ENCODE results near the gene PHLDA1. TPM values are rescaled to one million over a fixed set of nuclear protein-coding genes. Genes with fewer than 3 reads are reported as not detected.

PHLDA1 gene
- total RNA-seq, 4 donors from 2014 or later, result 14.5 to 56.1 (median 28.5) TPM

- TF ChIP-seq CTCF (IDR thresholded peaks at IDR 0.05), result no peak
- ATAC-seq (ENCODE audit: low FRiP score), result no peak
- no peak for DNase-seq (ENCODE audit: low spot score)
Observed at GRCh38 chr12:76018672-76019071, 12.9 kb downstream of the PHLDA1 start.

- DNase-seq (ENCODE audit: low spot score) (no peak), ATAC-seq (ENCODE audit: low FRiP score) (no peak)
- TF ChIP-seq CTCF (IDR thresholded peaks at IDR 0.05), result no peak
Observed at GRCh38 chr12:76018111-76018510, 13.5 kb downstream of the PHLDA1 start.

- DNase-seq (ENCODE audit: low spot score), result no peak
- ATAC-seq (ENCODE audit: low FRiP score), result no peak
- no peak for TF ChIP-seq CTCF (IDR thresholded peaks at IDR 0.05)
Observed at GRCh38 chr12:76014007-76014406, 17.6 kb downstream of the PHLDA1 start.

GRCh38 chr12:76013603-76014002 is 18.0 kb downstream of the PHLDA1 start:
- no peak for DNase-seq (ENCODE audit: low spot score)
- ATAC-seq (ENCODE audit: low FRiP score), result no peak
- TF ChIP-seq CTCF (IDR thresholded peaks at IDR 0.05), result no peak

- ATAC-seq (ENCODE audit: low FRiP score), result no peak
Observed at GRCh38 chr12:76012644-76013043, 18.9 kb downstream of the PHLDA1 start.

GRCh38 chr12:76010732-76011458 is 20.7 kb downstream of the PHLDA1 start:
- TF ChIP-seq CTCF (IDR thresholded peaks at IDR 0.05), result no peak
- ATAC-seq (ENCODE audit: low FRiP score) (no peak), DNase-seq (ENCODE audit: low spot score) (no peak)

More at GRCh38 chr12:76012644-76013043, 18.9 kb downstream of the PHLDA1 start:
- DNase-seq (ENCODE audit: low spot score), result no peak
- TF ChIP-seq CTCF (IDR thresholded peaks at IDR 0.05), result no peak

- ATAC-seq (ENCODE audit: low FRiP score) (no peak), DNase-seq (ENCODE audit: low spot score) (no peak)
- no peak for TF ChIP-seq CTCF (IDR thresholded peaks at IDR 0.05)
Observed at GRCh38 chr12:76008428-76008827, 23.1 kb downstream of the PHLDA1 start.
